PFSK-1 (cell line): Measurements from ENCODE around the gene WDR90.

Source experiments
- POLR2AphosphoS5 ChIP-seq: IDR thresholded peaks from 2 replicates; pipeline ENCODE4 v1.6.1; 2012; ENCODE audit warnings: low read depth, mild to moderate bottlenecking, control low read depth, low read length, moderate library complexity
- SIN3A ChIP-seq: IDR thresholded peaks from 2 replicates; pipeline ENCODE4 v1.6.1; 2012; ENCODE audit warnings: mild to moderate bottlenecking, low read length, moderate library complexity, borderline replicate concordance; ENCODE audit not compliant: insufficient read depth
- TAF1 ChIP-seq: IDR thresholded peaks from 2 replicates; pipeline ENCODE4 v1.6.1; 2012; ENCODE audit warnings: low read length, control low read depth, borderline replicate concordance; ENCODE audit not compliant: insufficient read depth
- TF ChIP-seq, protein P1 (sequence below), 2 experiments: IDR thresholded peaks; 2 replicates each; pipeline versions ENCODE4 v1.6.1 to v1.8.0; 2011 to 2012; ENCODE audit warnings: low read depth in 2 of 2, low read length in 2 of 2, control low read depth in 1 of 2, inconsistent platforms in 1 of 2, mild to moderate bottlenecking in 1 of 2, moderate library complexity in 1 of 2; ENCODE audit not compliant: insufficient read depth in 1 of 2

GRCh38 chr16:641326-642188, 7.6 kb upstream of the WDR90 start, which contains the start of gene MCRIP2:
- TF ChIP-seq, protein P1, sequence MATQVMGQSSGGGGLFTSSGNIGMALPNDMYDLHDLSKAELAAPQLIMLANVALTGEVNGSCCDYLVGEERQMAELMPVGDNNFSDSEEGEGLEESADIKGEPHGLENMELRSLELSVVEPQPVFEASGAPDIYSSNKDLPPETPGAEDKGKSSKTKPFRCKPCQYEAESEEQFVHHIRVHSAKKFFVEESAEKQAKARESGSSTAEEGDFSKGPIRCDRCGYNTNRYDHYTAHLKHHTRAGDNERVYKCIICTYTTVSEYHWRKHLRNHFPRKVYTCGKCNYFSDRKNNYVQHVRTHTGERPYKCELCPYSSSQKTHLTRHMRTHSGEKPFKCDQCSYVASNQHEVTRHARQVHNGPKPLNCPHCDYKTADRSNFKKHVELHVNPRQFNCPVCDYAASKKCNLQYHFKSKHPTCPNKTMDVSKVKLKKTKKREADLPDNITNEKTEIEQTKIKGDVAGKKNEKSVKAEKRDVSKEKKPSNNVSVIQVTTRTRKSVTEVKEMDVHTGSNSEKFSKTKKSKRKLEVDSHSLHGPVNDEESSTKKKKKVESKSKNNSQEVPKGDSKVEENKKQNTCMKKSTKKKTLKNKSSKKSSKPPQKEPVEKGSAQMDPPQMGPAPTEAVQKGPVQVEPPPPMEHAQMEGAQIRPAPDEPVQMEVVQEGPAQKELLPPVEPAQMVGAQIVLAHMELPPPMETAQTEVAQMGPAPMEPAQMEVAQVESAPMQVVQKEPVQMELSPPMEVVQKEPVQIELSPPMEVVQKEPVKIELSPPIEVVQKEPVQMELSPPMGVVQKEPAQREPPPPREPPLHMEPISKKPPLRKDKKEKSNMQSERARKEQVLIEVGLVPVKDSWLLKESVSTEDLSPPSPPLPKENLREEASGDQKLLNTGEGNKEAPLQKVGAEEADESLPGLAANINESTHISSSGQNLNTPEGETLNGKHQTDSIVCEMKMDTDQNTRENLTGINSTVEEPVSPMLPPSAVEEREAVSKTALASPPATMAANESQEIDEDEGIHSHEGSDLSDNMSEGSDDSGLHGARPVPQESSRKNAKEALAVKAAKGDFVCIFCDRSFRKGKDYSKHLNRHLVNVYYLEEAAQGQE (IDR thresholded peaks at IDR 0.05; ENCODE audit: insufficient read depth in 1 of 2, low read depth in 2 of 2, low read length in 2 of 2), result no peak
- TF ChIP-seq POLR2AphosphoS5 (peak; percentile 78), TAF1 (0 out of 2 replicates have a peak, but pooled peaks have one; percentile 50), SIN3A (no peak)
